M059J (cell line): ENCODE measurements around the gene PMPCA. TPM values are rescaled to one million over a fixed set of nuclear protein-coding genes. Genes with fewer than 3 reads are reported as not detected.
A peak's percentile ranks its signal among the peaks of the same experiment; 100 is the strongest.
"Not testable (repeated sequence)": the region's sequence is repeated elsewhere in the genome, so short reads cannot be mapped to it uniquely, and the experiment has no call there.

Experiments used
- DNase-seq: peaks from one replicate; pipeline ENCODE4 v3.0.0-alpha.2; 2012; ENCODE audit warnings: low read depth
- total RNA-seq: library from RNA; depleted of rRNA; stranded (reverse); fragments of >200 nt; shearing (Covaris generic); gene quantifications from 2 replicates; pipeline ENCODE4 v1.2.3, GENCODE V29; 2014

PMPCA gene
- total RNA-seq, 1 experiment from 2014 or later = 41.4 TPM

GRCh38 chr9:136394312-136395019 is 16.0 kb upstream of the PMPCA start:
- no peak for DNase-seq

GRCh38 chr9:136395020-136395340 is 15.5 kb upstream of the PMPCA start:
- no peak for DNase-seq

- DNase-seq = no peak
These were observed 14.9 kb upstream of the PMPCA start for GRCh38 chr9:136395345-136396218.

- DNase-seq = no peak
These were observed 14.3 kb upstream of the PMPCA start for GRCh38 chr9:136396219-136396515.

GRCh38 chr9:136397643-136398042 is 12.8 kb upstream of the PMPCA start:
- no peak for DNase-seq

GRCh38 chr9:136398286-136398685 is 12.2 kb upstream of the PMPCA start:
- no peak for DNase-seq

- peak; percentile 20 for DNase-seq
These were observed 11.1 kb upstream of the PMPCA start for GRCh38 chr9:136399176-136400037.

- peak; percentile 85 for DNase-seq
These were observed 10.2 kb upstream of the PMPCA start, which contains the start of gene SNAPC4 for GRCh38 chr9:136400038-136400834. SNAPC4 (minus strand) TSS chr9:136400170; CDS start chr9:136398428, 1,742 bp downstream.

GRCh38 chr9:136401173-136401922 is 9.1 kb upstream of the PMPCA start:
- peak; percentile 39 for DNase-seq

GRCh38 chr9:136402067-136402466 is 8.4 kb upstream of the PMPCA start:
- no peak for DNase-seq

GRCh38 chr9:136403538-136403914 is 6.9 kb upstream of the PMPCA start:
- no peak for DNase-seq

- DNase-seq = no peak
These were observed 6.3 kb upstream of the PMPCA start for GRCh38 chr9:136403915-136404800.

- DNase-seq = no peak
These were observed 5.7 kb upstream of the PMPCA start for GRCh38 chr9:136404801-136405136.

- DNase-seq = no peak
These were observed 5.0 kb upstream of the PMPCA start for GRCh38 chr9:136405481-136405880.

- DNase-seq = not testable (repeated sequence)
These were observed 4.6 kb upstream of the PMPCA start for GRCh38 chr9:136405904-136406303.

- not testable (repeated sequence) for DNase-seq
These were observed 3.4 kb upstream of the PMPCA start for GRCh38 chr9:136407061-136407460.

- DNase-seq = no peak
These were observed 2.5 kb upstream of the PMPCA start for GRCh38 chr9:136407911-136408310.

- DNase-seq = peak; percentile 27
These were observed 652 bp upstream of the PMPCA start for GRCh38 chr9:136409557-136410455.

- DNase-seq = no peak
These were observed 920 bp downstream of the PMPCA start for GRCh38 chr9:136411378-136411777.
